Cardiac fibroblast (primary cell): ENCODE results near the gene RALGDS.
A peak's percentile ranks its signal among the peaks of the same experiment; 100 is the strongest.

ENCODE experiments used
- DNase-seq, 2 donors: peaks; one replicate each; pipeline versions ENCODE4 v3.0.0 to v3.0.0-alpha.2; 2010; ENCODE audit warnings: low read depth in 2 of 2
- H3K4me3 ChIP-seq, 2 donors: replicated peaks in 1 of 2; 1 replicate in 1 of 2; 2 replicates in 1 of 2; pipeline ENCODE4 v1.5.1; 2011; ENCODE audit warnings: low read depth in 2 of 2, low read length in 2 of 2, mild to moderate bottlenecking in 2 of 2, moderate library complexity in 1 of 2
- CTCF ChIP-seq: IDR thresholded peaks from one replicate; pipeline ENCODE4 v1.5.1; 2011; ENCODE audit warnings: low read depth, mild to moderate bottlenecking, low read length, inconsistent platforms

RALGDS gene

DNA sequence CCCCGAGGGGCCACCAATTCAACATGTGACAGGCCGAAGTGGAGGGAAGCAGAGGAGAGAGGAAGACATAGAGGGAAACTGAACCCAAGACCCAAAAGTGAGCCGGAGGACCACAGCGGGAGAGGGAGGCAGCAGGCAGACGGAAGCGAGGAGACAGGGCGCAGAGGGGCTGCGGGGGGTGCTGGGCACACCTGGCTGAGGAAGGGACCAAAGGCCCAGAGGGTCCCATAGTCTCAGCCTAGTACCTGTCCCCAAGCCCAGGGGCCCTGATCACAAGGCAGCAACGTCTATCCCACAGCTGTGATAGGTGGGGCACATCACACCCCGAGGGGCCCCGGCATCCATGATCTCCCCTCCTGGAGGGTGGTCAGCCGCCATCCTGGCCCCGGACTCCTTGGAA lies 7.1 kb upstream of the RALGDS start:
- H3K4me3 ChIP-seq, result no peak overlapping the region

DNA sequence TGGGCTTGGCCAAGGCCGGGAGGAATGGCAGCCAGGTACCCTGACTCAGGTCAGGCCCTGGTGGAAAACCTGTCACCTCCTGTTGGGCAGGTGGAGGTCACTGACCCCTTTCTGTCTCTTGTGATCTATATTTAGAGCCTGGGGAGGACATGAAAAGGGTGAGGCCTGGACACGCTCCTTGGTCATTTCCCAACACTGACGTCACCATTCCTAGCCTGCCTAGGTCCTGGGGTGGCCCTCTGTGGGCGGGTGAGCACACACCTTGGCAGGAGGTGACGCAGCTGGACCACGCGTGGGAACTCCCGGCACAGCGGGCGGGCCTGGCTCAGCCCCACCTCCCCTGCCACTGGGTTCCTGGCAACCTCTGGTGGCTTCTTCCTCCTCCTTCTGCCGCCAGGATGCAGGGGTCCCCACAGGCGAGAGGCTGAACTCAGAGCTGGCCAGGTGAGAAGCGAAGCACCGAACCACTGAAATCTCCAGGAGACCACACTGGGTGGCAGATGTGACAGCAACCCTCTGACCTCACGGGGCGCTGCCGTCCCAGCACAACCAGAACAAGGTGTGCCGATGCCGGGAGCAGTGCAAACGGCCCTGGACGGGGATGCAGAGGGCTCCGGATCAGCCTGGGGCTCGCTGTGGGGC lies 6.4 kb upstream of the RALGDS start:
- H3K4me3 ChIP-seq, result no peak overlapping the region
- peak in 1 of 2 donors; percentile 48 for DNase-seq
- TF ChIP-seq CTCF, result no peak

More for the DNA sequence above, 7.1 kb upstream of the RALGDS start:
- no peak for DNase-seq
- TF ChIP-seq CTCF, result no peak

DNA sequence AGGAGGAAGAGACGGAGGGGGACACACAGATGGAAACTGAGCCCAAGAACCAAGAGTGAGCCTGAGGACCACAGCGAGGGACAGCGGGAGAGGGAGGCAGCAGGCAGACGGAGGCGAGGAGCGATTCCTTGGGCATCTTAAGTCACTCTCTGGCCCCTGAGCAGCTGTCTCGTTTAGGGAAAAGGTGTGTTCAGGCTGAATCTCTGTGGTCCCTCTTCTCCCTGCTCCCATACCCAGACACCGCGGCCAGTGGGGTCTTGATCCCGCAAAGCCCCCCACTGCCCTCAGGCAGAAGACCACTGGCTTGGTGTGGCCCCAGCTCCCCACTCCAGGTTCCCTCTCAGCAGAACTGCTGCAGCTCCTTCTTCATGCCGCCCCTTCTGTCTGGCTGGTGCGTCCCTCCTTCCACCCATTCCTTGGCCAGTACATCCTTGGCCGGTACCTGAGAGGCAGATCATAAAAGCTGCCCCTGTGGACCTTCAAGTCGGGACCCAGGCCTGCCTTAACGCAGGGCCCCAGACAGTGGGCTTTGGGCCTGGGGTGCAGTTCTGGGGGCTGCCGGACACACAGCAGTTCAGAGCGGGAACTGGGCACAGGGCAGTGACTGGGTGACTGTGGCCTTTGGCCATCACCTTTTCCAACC lies 5.8 kb upstream of the RALGDS start:
- TF ChIP-seq CTCF, result no peak
- peak in 1 of 2 donors; percentile 28 for DNase-seq
- no peak overlapping the region for H3K4me3 ChIP-seq

DNA sequence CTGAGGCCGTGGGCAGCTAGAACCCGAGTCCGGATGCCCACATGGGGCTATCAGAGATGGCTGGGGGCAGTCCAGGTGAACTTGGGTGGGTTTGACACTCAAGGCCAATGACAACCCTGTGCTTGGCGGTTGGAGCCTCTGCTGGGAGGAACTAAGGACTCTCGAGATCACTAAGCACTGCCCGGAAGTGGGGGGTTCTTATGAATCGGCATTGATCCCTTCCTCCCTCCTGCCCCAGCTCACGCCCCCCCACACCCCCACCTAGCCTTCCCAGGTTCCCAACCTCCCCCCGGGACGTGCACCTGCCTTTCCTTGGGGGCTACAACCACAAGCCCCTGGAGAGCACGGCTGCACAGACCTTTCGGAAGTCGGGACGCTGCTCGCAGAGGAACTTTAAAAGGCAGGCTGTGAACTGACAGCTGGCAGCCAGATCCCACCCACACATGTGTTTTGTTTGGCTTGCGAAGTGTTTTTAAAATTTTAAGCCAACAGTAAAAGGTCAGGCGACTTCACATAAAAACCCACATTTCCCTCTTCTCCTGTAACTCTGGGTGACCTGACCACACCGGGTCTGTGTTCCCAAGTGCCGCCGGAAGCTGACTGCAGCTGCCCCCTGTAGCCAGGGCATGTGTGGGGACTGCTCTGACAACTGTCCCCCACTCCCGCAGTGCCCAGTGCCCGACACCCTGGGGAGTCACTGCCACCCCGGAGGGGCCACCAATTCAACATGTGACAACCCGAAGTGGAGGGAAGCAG lies 5.1 kb upstream of the RALGDS start:
- DNase-seq, result peak; percentile 57 to 71
- no peak for TF ChIP-seq CTCF
- no peak overlapping the region for H3K4me3 ChIP-seq

- DNase-seq, result no peak
- no peak for TF ChIP-seq CTCF
- no peak overlapping the region for H3K4me3 ChIP-seq
These were observed 3.9 kb upstream of the RALGDS start for GRCh38 chr9:133124907-133125275.

DNA sequence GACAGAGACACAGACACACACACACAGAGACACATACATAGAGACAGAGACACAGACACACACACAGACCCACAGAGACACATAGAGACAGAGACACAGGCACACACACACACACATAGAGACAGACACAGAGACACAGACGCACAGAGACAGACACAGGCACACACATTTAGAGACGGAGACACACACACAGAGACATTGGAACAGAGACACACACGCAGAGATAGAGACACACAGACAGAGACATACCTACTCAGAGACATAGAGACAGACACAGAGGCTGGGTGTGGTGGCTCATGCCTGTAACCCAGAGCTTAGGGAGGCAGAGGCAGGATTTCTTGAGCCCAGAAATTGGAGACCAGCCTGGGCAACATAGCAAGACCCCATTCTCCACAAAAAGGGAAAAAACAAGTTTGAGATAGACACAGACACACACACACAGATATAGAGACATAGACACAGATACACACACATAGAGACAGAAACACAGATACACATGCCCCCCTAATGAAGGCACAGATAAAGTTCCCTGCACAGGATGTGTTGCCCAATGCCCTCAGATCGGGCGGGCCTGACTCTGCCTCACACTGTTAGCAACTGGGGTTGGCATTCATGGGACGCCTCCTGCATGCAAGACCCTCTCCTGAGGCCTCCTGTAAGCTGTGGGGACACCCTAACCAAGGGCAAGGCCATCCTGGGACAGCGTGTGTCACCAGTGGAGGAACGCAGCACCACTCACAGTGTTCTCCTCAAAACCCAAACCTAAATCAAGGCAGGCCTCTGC lies 3.3 kb upstream of the RALGDS start:
- DNase-seq, result no peak
- no peak overlapping the region for H3K4me3 ChIP-seq
- no peak for TF ChIP-seq CTCF
